ENCODE data around the gene CDC42EP2.

Gene CDC42EP2

DNA sequence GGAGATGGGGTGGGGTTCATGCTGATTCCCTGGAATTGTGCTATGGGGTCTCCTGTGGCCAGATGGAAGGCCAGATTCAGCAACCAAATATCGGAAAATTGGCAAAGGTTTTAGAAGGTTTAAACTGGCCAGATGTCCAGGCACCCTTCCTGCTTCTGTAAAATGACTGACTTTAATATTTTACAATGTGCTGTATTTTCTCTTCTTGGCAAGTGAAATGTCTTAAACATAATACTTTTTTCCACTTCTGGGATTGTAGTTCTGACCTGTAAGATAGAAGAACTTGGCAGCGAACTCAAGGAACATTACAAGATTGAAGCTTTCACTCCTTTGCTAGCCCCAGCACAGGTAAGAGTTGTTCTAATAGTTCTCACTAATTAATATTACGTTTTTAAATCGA, 35.4 kb upstream of the CDC42EP2 start:
- TF ChIP-seq, protein P1, sequence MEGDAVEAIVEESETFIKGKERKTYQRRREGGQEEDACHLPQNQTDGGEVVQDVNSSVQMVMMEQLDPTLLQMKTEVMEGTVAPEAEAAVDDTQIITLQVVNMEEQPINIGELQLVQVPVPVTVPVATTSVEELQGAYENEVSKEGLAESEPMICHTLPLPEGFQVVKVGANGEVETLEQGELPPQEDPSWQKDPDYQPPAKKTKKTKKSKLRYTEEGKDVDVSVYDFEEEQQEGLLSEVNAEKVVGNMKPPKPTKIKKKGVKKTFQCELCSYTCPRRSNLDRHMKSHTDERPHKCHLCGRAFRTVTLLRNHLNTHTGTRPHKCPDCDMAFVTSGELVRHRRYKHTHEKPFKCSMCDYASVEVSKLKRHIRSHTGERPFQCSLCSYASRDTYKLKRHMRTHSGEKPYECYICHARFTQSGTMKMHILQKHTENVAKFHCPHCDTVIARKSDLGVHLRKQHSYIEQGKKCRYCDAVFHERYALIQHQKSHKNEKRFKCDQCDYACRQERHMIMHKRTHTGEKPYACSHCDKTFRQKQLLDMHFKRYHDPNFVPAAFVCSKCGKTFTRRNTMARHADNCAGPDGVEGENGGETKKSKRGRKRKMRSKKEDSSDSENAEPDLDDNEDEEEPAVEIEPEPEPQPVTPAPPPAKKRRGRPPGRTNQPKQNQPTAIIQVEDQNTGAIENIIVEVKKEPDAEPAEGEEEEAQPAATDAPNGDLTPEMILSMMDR (IDR thresholded peaks at IDR 0.05; ENCODE audit: low read depth, low read length): no peak
- H3K4me3 ChIP-seq (ENCODE audit: low read depth, low read length): no peak overlapping the region

DNA sequence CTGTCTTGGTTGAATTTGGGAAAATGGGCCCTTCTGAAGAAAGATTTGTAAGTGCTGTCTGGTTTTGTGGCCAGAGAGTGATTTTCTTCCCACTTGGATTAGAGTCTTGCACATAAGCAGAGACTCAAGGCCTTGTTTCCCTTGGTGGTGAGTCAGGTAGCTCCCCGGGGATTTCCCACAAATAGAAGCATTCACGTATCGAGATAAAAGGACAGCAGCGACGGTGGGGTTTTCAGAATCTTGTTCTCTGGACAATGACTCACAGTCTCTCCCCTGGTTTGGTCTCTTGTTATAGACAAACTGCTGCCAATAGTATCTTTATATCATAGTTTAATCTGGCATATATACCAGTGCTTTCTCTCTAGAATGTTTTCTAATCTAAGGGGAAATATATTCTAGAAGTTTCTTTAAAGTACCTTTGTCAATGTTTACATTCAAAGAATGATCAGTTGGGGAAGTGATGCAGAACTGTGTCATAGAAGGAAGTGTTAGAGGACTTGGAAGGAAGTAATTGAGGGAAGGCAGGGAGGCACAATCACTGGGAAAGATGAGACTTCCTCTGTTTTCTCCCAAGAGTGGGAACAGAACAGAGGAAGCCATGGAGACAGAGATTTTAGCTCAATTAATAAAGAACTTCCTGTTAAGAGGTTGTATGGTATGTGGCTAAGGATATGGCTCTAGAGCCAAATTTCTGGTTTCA, 34.8 kb upstream of the CDC42EP2 start:
- TF ChIP-seq, protein P1 (IDR thresholded peaks at IDR 0.05; ENCODE audit: low read depth, low read length): no peak
- H3K4me3 ChIP-seq (ENCODE audit: low read depth, low read length): no peak overlapping the region

DNA sequence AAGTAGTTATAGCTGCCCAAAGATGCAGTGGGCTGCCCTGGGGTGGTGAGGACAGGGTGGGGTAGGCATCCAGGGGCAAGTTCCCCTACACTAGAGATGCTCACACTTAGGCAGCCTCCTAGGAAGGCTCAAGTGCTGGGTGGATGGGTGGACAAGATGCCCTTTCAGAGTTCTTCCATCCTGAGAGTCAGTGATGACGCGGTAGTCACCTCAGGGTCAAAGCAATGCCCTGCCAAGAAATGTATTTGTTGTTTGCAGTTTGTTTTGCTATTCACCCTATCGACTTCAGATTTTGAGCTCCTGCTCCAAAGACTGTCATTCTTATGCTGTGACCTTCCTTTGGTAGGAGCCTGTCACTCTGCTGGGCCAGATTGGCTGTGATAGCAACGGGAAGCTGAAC, 34.0 kb upstream of the CDC42EP2 start:
- TF ChIP-seq, protein P1 (IDR thresholded peaks at IDR 0.05; ENCODE audit: low read depth, low read length): no peak
- H3K4me3 ChIP-seq (ENCODE audit: low read depth, low read length): no peak overlapping the region

DNA sequence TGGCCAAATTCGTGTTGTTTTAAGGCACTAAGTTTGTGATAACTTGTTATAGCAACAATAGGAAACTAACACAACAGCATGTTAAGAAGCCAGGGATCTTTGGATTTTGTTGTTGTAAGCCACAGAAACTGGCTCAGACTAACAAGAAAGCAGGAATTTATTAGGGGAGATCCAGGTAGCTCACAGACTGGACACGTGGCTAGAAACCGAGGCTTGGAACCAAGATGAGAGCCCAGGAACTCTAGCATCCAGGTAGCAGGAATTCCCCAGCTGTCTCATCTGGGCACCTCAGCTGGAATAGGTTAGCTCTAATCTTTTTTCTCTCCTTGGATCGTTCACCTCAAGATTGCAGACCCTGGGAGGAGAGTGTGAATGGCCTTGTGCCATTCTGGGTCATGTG, 28.0 kb upstream of the CDC42EP2 start:
- TF ChIP-seq, protein P1 (IDR thresholded peaks at IDR 0.05; ENCODE audit: low read depth, low read length): no peak
- H3K4me3 ChIP-seq (ENCODE audit: low read depth, low read length): no peak overlapping the region

DNA sequence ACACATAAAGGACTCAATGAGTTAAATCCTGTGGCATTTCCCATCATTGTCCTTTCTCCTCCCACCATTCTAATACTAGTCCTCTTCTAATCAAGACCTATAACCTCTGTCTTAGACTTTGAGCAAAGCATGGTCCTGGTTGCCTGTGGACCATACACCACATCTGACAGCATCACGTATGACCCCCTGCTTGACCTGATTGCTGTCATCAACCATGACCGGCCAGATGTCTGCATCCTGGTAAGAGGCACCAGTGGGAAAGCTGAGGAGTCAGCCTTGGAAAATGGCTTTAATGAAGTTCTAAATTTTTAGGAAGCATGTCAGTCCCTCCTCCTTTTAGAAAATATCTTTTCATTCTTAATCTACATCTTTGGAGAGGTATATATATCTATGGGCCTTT, 27.1 kb upstream of the CDC42EP2 start:
- no peak overlapping the region for H3K4me3 ChIP-seq (ENCODE audit: low read depth, low read length)
- TF ChIP-seq, protein P1 (IDR thresholded peaks at IDR 0.05; ENCODE audit: low read depth, low read length): no peak

DNA sequence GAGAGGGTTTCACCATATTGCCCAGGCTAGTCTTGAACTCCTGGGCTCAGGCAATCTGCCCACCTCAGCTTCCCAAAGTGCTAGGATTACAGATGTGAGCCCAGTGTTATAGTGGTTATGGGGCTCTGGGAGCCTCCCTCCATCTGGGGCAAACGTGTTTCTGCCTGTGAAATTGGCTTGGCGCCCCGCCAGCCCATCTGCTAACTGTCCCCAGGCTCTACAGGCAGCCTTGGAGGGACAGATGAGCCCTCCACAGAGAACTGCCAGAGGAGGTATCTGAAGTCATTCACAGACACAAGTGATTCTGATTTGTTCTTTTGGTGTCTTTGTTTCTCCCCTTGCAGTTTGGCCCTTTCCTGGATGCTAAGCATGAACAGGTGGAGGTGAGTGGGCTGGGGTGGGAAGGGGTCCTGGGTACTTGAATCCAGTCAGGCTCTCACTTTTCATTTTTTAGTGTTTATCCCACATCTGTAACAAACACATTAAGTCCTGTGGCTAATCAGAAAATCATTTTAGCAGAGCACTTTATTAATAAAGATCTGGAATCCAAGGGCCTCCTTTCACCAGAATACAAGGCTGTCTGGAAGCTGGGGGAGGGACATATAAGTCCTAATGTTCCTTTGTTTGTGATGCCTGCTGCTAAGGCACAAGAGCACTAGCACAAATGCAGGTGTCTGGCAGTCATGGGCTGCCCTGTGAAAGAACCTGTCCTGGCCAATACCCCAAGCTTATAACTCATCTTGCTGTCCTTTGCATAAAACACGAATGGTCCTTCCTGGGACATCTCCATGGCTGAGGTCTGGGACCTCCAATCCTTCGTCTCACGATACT, 25.7 kb upstream of the CDC42EP2 start:
- no peak overlapping the region for H3K4me3 ChIP-seq (ENCODE audit: low read depth, low read length)
- TF ChIP-seq, protein P1 (IDR thresholded peaks at IDR 0.05; ENCODE audit: low read depth, low read length): no peak
